Measurements from ENCODE around the gene DYRK1A.

DYRK1A gene

GRCh38 chr21:37386151-37386550 lies 19.6 kb downstream of the DYRK1A start:
- no peak for DNase-seq (ENCODE audit: low spot score)
- no peak for TF ChIP-seq CTCF (IDR thresholded peaks at IDR 0.05; ENCODE audit: extremely low read depth, missing control alignments)

DNA sequence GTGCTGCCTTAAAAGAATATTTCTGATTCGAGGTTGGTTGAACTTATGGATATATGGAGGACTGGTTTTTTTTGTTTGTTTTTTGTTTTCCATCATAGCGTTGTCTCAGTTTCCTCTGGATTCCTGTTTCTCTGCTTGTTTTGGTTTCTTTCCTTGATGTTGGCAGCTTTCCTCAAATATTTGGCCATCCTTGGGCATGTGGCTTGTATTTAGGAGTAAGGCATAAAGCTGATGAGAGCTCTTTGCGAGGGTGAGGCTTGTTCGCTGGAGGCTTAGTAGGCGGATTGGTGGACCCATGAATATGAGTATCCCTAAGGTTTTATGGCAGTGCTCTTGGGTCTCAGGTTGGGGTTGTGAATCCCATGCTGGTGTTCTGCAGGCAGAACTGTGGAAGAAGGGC lies 22.9 kb downstream of the DYRK1A start:
- no peak for TF ChIP-seq CTCF (IDR thresholded peaks at IDR 0.05; ENCODE audit: extremely low read depth, missing control alignments)
- DNase-seq (ENCODE audit: low spot score), result no peak

DNA sequence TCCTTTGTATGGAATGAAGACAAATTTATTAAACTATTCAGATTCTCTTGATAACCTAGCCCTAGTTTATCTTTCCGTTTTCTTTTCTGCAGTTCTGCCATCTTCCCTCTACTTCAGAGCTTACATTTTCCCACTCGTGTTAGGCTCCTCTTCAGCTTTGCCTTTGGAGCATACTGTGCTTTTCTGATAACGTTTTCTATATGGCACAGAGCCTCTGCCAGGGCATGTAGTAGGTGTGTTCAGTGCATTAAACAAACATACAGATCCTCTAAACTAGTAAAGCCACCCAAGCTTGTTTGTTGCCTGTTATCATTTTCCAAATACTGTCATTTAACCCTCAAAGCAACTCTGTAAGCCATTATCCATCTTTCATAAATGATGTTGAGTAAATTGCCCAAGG lies 25.1 kb downstream of the DYRK1A start:
- TF ChIP-seq CTCF (IDR thresholded peaks at IDR 0.05; ENCODE audit: extremely low read depth, missing control alignments), result no peak

DNA sequence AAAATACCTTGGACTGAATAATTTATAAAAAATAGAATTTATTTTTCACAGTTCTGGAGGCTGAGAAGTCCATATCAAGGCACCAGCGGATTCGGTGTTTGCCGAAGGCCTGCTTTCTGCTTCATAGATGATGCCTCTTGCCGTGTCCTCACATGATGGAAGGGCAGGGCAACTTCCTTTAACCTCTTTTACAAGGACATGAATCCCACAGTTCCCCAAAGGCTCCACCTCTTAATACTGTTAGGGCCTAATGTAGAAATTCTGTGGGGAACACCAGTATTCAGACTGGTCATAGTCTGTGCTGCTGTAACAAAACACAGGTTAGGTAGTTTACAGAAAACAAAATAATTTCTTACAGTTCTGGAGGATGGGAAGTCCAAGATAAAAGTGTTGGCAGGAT lies 25.9 kb downstream of the DYRK1A start:
- DNase-seq (ENCODE audit: low spot score), result no peak
- TF ChIP-seq CTCF (IDR thresholded peaks at IDR 0.05; ENCODE audit: extremely low read depth, missing control alignments), result no peak

More for the DNA sequence above, 25.1 kb downstream of the DYRK1A start:
- DNase-seq (ENCODE audit: low spot score), result no peak

DNA sequence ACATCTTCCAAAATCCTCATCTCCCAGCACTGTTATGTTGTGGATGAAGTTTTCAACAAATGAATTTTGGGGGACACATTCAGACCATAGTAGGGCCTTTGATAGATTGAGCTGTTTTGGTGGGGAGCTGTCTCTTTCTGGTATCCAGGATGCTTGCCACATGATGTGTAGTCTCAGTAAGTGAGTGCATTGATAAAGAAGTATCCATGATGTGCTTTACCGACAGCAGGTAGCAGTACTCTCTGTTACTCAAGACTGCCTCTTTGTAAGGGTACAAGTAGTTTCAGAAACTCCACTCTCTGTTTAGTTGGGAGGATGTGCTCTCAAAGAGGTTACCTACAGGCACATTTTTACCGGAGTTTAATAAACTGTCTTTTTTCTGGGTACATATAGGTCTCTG lies 26.5 kb downstream of the DYRK1A start:
- no peak for TF ChIP-seq CTCF (IDR thresholded peaks at IDR 0.05; ENCODE audit: extremely low read depth, missing control alignments)
- no peak for DNase-seq (ENCODE audit: low spot score)

DNA sequence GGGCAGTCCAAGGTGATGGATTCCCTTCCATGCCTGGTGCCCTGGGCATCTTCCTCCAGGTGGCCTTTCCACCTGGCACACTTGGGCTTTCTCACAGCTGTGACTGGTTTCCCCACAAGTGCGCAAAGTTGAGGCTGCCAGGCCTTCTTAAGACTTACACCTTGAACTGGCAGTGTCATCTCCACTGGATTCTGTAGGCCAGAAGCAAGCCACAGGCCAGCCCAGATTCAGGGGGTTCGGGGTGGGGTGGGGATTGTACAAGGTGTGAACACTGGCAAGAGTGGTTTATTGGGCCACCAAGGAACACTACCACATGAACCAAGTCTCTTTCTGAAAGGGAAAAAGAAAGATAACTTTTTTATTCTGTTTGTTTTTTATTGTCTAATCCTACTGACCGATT lies 27.2 kb downstream of the DYRK1A start:
- no peak for DNase-seq (ENCODE audit: low spot score)
- no peak for TF ChIP-seq CTCF (IDR thresholded peaks at IDR 0.05; ENCODE audit: extremely low read depth, missing control alignments)

- no peak for DNase-seq (ENCODE audit: low spot score)
- TF ChIP-seq CTCF (IDR thresholded peaks at IDR 0.05; ENCODE audit: extremely low read depth, missing control alignments), result no peak
These were observed 29.4 kb downstream of the DYRK1A start for GRCh38 chr21:37395961-37396360.

Data from GM20000 (cell line).